GM12878 (cell line): Measurements from ENCODE around the gene TTLL11. TPM values are rescaled to one million over a fixed set of nuclear protein-coding genes. Genes with fewer than 3 reads are reported as not detected.

Experiments used
- E2F8 ChIP-seq: fragments of 450-650 bp; IDR thresholded peaks from 2 replicates; pipeline ENCODE4 v1.6.1; 2018; ENCODE audit warnings: mild to moderate bottlenecking, low read depth, moderate library complexity; ENCODE audit not compliant: partially characterized antibody
- IRF4 ChIP-seq: IDR thresholded peaks from 2 replicates; pipeline ENCODE4 v1.6.1; 2011; ENCODE audit warnings: low read depth, low read length
- MEF2A ChIP-seq: IDR thresholded peaks from 2 replicates; pipeline ENCODE4 v1.6.1; 2011; ENCODE audit warnings: low read depth, mild to moderate bottlenecking, low read length, moderate library complexity; ENCODE audit not compliant: insufficient read depth
- TCF3 ChIP-seq: IDR thresholded peaks from 2 replicates; pipeline ENCODE4 v1.6.1; 2012; ENCODE audit warnings: low read depth, mild to moderate bottlenecking, low read length, borderline replicate concordance; ENCODE audit not compliant: insufficient read depth
- ZBTB11 ChIP-seq: fragments of 450-650 bp; formaldehyde crosslinking; IDR thresholded peaks from 2 replicates; pipeline ENCODE4 v1.5.0; 2022; ENCODE audit warnings: mild to moderate bottlenecking, missing genetic modification characterization
- polyA plus RNA-seq, 11 experiments: library from polyadenylated mRNA; depleted of rRNA in 4 of 11; unstranded in 6 of 11; stranded (reverse) in 5 of 11; fragments of >200 nt; fragmentation: Nextera tagmentation in 4 of 11; fragmentation: Illumina TruSeq in 1 of 11; extraction: Ambion mirVana in 4 of 11; extraction: Trizol in 1 of 11; gene quantifications; 1 replicate in 1 of 11; 2 replicates in 10 of 11; pipeline versions ENCODE4 v1.2.1 to v1.2.3, GENCODE V29; 2011 to 2016; ENCODE audit warnings: inconsistent platforms in 2 of 11, missing spikeins in 2 of 11, low read depth in 1 of 11
- total RNA-seq, 4 experiments: library from RNA; depleted of rRNA in 3 of 4; stranded (reverse); fragments of >200 nt in 3 of 4; fragmentation: Illumina TruSeq in 1 of 4; extraction: Trizol in 1 of 4; gene quantifications; 2 replicates each; pipeline versions ENCODE4 v1.2.1 to v1.2.3, GENCODE V29; 2013 to 2021
- TF ChIP-seq, protein P1 (sequence below): fragments of 450-650 bp; IDR thresholded peaks from 2 replicates; pipeline ENCODE4 v1.6.1; 2018; ENCODE audit warnings: borderline replicate concordance, mild to moderate bottlenecking; ENCODE audit not compliant: partially characterized antibody

TTLL11 gene
- total and polyA plus RNA-seq, 10 of the 15 experiments (the other 5 are each of a cell fraction or from before 2014, with no cell fraction given) = 1.2 to 3.7 (median 2.9) TPM

DNA sequence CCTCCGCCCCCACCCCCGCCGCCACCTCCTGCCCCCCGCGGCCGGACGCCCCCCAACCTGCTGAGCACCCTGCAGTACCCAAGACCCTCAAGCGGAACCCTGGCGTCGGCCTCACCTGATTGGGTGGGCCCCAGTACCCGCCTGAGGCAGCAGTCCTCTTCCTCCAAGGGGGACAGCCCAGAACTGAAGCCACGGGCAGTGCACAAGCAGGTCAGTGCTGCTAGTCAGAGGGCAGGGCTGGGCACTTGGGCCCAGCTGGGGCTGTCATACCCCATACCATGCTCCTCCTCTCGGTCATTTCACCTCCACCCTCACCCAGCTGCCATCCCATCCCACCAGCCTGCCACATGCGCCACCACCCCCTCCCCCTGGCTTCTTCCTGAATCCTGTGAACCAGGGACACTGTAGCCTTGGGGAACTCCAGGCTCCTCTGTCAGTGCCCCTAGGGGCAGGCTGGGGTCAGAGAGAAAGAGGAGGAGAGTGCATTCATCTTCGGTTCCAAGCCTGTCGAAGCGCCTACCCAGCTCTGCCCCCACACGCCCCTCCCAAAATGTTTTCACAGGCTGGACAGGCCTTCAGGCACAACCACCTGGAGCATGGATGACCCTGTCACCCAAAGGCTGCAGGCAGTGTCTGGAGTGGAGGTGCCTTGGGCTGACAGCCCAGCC, 319.7 kb downstream of the TTLL11 start (continued):
- no peak for TF ChIP-seq ZBTB11 (CRISPR knock-in tag)
- no peak for TF ChIP-seq TCF3
- no peak for TF ChIP-seq E2F8
- TF ChIP-seq MEF2A = no peak
- TF ChIP-seq, protein P1, sequence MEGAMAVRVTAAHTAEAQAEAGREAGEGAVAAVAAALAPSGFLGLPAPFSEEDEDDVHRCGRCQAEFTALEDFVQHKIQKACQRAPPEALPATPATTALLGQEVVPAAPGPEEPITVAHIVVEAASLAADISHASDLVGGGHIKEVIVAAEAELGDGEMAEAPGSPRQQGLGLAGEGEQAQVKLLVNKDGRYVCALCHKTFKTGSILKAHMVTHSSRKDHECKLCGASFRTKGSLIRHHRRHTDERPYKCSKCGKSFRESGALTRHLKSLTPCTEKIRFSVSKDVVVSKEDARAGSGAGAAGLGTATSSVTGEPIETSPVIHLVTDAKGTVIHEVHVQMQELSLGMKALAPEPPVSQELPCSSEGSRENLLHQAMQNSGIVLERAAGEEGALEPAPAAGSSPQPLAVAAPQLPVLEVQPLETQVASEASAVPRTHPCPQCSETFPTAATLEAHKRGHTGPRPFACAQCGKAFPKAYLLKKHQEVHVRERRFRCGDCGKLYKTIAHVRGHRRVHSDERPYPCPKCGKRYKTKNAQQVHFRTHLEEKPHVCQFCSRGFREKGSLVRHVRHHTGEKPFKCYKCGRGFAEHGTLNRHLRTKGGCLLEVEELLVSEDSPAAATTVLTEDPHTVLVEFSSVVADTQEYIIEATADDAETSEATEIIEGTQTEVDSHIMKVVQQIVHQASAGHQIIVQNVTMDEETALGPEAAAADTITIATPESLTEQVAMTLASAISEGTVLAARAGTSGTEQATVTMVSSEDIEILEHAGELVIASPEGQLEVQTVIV = no peak
- no peak for TF ChIP-seq IRF4
